Stimulated activated naive CD8-positive, alpha-beta T cell treated with anti-CD3 and anti-CD28 coated beads, Interleukin-15, Interleukin-2, amounts not matched to agents 100 ng/mL and 50 ng/mL, for 24 hours (primary cell): ENCODE data around the gene FAM184B.
"Not testable (repeated sequence)": the region's sequence is repeated elsewhere in the genome, so short reads cannot be mapped to it uniquely, and the experiment has no call there.

Experiments
- H3K27ac Mint-ChIP-seq: one replicate; pipeline ENCODE4 v1.8.0; 2021; ENCODE audit warnings: mild to moderate bottlenecking, mixed read lengths
- H3K27me3 Mint-ChIP-seq: one replicate; pipeline ENCODE4 v1.8.0; 2021; ENCODE audit warnings: mixed read lengths
- H3K36me3 Mint-ChIP-seq: one replicate; pipeline ENCODE4 v1.8.0; 2021; ENCODE audit warnings: low read depth, mixed read lengths
- H3K4me1 Mint-ChIP-seq: one replicate; pipeline ENCODE4 v1.8.0; 2021; ENCODE audit warnings: low read depth, mixed read lengths
- H3K4me3 Mint-ChIP-seq: one replicate; pipeline ENCODE4 v1.8.0; 2021; ENCODE audit warnings: mild to moderate bottlenecking, mixed read lengths
- H3K9me3 Mint-ChIP-seq: one replicate; pipeline ENCODE4 v1.8.0; 2021; ENCODE audit warnings: mixed read lengths

Gene FAM184B

DNA sequence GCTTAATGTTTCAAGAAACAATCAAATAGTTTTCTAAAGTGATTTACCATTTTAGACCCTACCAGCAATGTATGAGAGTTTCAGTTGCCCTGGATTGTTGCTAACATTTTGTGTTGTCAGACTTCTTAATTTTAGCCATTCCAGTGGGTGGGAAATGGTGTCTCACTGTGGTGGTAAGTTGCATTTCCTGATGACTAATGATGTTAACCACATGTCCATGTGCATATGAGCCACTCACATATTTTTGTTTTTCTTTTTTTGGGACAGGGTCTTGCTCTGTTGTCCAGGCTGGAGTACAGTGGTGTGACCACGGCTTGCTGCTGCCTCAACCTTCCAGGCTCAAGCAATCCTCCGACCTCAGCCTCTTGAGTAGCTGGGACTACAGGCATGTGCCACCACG is 118.7 kb downstream of the FAM184B start:
- Mint-ChIP-seq H3K4me3 (no peak overlapping the region), H3K4me1 (peaks cover 16% of the 10 kb centered on the region), H3K36me3 (no peaks in the 10 kb centered on the region), H3K27ac (no peak overlapping the region), H3K27me3 (no peaks in the 10 kb centered on the region), H3K9me3 (no peaks in the 10 kb centered on the region)

GRCh38 chr4:17659196-17659595 is 122.2 kb downstream of the FAM184B start:
- H3K4me3 Mint-ChIP-seq, H3K36me3 Mint-ChIP-seq, H3K27ac Mint-ChIP-seq, H3K27me3 Mint-ChIP-seq, H3K4me1 Mint-ChIP-seq, H3K9me3 Mint-ChIP-seq: not testable (repeated sequence)

GRCh38 chr4:17657849-17658248 is 123.6 kb downstream of the FAM184B start:
- H3K36me3 Mint-ChIP-seq = no peaks in the 10 kb centered on the region
- no peak overlapping the region for H3K27ac Mint-ChIP-seq

DNA sequence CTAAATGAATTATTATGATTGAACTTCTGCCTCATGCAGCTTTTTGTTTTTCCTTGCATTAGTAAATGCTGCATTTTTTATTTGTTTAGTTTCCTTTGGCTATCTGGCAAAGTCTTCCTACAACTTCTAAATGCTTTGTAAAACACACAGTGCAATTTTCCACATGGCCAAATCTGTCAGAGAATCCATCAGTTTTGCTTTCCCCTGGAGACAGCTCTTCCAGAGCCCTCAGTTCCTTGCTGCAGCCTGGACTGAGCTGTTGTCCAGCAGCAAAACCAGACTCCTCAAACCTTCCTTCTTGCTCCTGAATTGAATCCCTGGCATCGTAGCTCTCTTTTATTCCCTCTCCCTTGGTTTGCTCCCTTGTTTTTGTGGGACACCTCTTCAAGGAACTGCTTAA is 124.3 kb downstream of the FAM184B start:
- Mint-ChIP-seq H3K9me3 (no peaks in the 10 kb centered on the region), H3K27me3 (no peaks in the 10 kb centered on the region), H3K36me3 (no peaks in the 10 kb centered on the region), H3K4me1 (peaks cover 3% of the 10 kb centered on the region), H3K4me3 (no peak overlapping the region), H3K27ac (no peak overlapping the region)

More at GRCh38 chr4:17657849-17658248, 123.6 kb downstream of the FAM184B start:
- H3K9me3 Mint-ChIP-seq = no peaks in the 10 kb centered on the region
- H3K4me3 Mint-ChIP-seq = no peak overlapping the region
- peaks cover 3% of the 10 kb centered on the region for H3K4me1 Mint-ChIP-seq
- no peaks in the 10 kb centered on the region for H3K27me3 Mint-ChIP-seq

GRCh38 chr4:17654701-17655100 is 126.7 kb downstream of the FAM184B start:
- Mint-ChIP-seq H3K4me1 (peaks cover 13% of the 10 kb centered on the region), H3K27ac (no peak overlapping the region), H3K27me3 (no peaks in the 10 kb centered on the region), H3K36me3 (no peaks in the 10 kb centered on the region), H3K4me3 (no peak overlapping the region), H3K9me3 (no peaks in the 10 kb centered on the region)

DNA sequence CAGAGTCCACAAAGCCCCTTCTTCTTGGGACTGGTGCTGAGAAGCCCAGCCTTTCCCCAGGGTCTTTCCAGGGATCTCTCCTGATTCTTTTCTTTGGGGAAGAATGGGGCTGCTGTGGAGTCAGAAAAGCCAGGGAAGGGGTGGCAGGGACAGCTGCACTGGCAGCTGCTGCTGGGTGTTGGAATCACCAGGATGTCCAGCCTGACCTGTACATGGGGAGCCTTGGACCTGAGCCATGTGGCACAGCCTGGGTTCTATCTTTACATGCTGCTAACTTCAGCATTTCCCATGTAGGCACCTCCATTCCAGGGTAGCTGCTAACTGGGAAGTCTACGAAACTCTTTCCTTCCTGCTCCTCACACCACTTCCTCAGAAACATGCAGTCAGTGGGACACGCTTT is 131.0 kb downstream of the FAM184B start:
- no peaks in the 10 kb centered on the region for H3K36me3 Mint-ChIP-seq
- H3K9me3 Mint-ChIP-seq = no peaks in the 10 kb centered on the region
- no peaks in the 10 kb centered on the region for H3K27me3 Mint-ChIP-seq
- H3K4me1 Mint-ChIP-seq = peaks cover 13% of the 10 kb centered on the region
- H3K4me3 Mint-ChIP-seq = no peak overlapping the region
- no peak overlapping the region for H3K27ac Mint-ChIP-seq

DNA sequence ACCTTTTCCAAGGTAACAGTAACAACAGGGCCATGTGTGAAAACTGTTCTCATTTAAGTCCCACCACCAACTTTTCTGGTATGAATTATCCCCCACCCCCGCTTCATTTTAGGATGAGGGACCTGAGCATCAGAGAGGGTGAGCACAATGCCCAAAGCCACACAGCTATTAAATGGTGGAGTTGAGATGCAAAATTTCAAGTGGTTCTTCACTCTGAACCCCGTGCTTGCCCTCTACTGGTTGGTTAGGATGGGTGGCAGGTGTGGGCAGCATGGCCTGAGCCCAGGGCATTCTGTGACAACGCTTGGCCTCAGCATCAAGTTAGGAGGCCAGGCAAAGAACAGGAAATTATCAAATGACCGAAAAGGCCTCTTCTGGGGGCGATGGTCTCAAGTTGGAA is 133.5 kb downstream of the FAM184B start:
- Mint-ChIP-seq H3K27ac (no peak overlapping the region), H3K27me3 (no peaks in the 10 kb centered on the region), H3K4me1 (peaks cover 13% of the 10 kb centered on the region), H3K4me3 (no peak overlapping the region), H3K36me3 (no peaks in the 10 kb centered on the region), H3K9me3 (no peaks in the 10 kb centered on the region)

- Mint-ChIP-seq H3K27me3 (no peaks in the 10 kb centered on the region), H3K27ac (no peak overlapping the region), H3K36me3 (peaks cover 5% of the 10 kb centered on the region), H3K4me3 (no peak overlapping the region), H3K4me1 (peaks cover 13% of the 10 kb centered on the region), H3K9me3 (no peaks in the 10 kb centered on the region)
Measured at GRCh38 chr4:17647176-17647806, 134.1 kb downstream of the FAM184B start.

GRCh38 chr4:17646693-17647092 is 134.7 kb downstream of the FAM184B start:
- Mint-ChIP-seq H3K27ac (no peak overlapping the region), H3K4me3 (no peak overlapping the region), H3K4me1 (peaks cover 11% of the 10 kb centered on the region), H3K9me3 (no peaks in the 10 kb centered on the region), H3K27me3 (no peaks in the 10 kb centered on the region), H3K36me3 (peaks cover 5% of the 10 kb centered on the region)

- no peak overlapping the region for H3K4me3 Mint-ChIP-seq
- H3K36me3 Mint-ChIP-seq = peaks cover 5% of the 10 kb centered on the region
- H3K27ac Mint-ChIP-seq = no peak overlapping the region
- H3K27me3 Mint-ChIP-seq = no peaks in the 10 kb centered on the region
- H3K4me1 Mint-ChIP-seq = no peaks in the 10 kb centered on the region
- H3K9me3 Mint-ChIP-seq = no peaks in the 10 kb centered on the region
Measured at GRCh38 chr4:17642398-17642783, 139.0 kb downstream of the FAM184B start.

GRCh38 chr4:17639136-17639535 is 142.3 kb downstream of the FAM184B start:
- Mint-ChIP-seq H3K27ac (no peak overlapping the region), H3K4me3 (no peak overlapping the region), H3K27me3 (no peaks in the 10 kb centered on the region), H3K9me3 (no peaks in the 10 kb centered on the region), H3K36me3 (peaks cover 12% of the 10 kb centered on the region), H3K4me1 (no peaks in the 10 kb centered on the region)

- peaks cover 24% of the 10 kb centered on the region for H3K36me3 Mint-ChIP-seq
- H3K27ac Mint-ChIP-seq = no peak overlapping the region
- H3K9me3 Mint-ChIP-seq = no peaks in the 10 kb centered on the region
Measured at GRCh38 chr4:17636696-17637622, 144.5 kb downstream of the FAM184B start.

DNA sequence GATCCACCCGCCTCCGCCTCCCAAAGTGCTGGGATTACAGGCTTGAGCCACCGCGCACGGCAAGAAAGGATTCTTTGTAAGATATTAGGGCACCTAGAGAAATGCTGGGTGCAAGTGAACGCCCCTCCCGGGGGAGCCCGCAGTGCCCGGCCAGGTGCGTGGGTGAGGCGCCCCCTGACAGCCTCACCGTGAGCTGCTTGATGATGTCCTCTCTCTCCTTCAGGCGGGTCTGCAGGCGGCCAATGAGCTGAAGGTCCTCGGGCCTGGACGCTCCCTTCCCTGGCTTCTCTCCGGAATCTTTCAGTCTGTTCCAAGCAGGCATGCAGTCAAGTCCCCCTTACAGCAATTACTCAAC is 145.1 kb downstream of the FAM184B start:
- H3K9me3 Mint-ChIP-seq = no peaks in the 10 kb centered on the region
- no peaks in the 10 kb centered on the region for H3K27me3 Mint-ChIP-seq
- peaks cover 30% of the 10 kb centered on the region for H3K36me3 Mint-ChIP-seq
- no peaks in the 10 kb centered on the region for H3K4me1 Mint-ChIP-seq
- H3K27ac Mint-ChIP-seq = no peak overlapping the region
- no peak overlapping the region for H3K4me3 Mint-ChIP-seq

More at GRCh38 chr4:17636696-17637622, 144.5 kb downstream of the FAM184B start:
- H3K4me1 Mint-ChIP-seq = no peaks in the 10 kb centered on the region
- H3K4me3 Mint-ChIP-seq = no peak overlapping the region
- H3K27me3 Mint-ChIP-seq = no peaks in the 10 kb centered on the region

DNA sequence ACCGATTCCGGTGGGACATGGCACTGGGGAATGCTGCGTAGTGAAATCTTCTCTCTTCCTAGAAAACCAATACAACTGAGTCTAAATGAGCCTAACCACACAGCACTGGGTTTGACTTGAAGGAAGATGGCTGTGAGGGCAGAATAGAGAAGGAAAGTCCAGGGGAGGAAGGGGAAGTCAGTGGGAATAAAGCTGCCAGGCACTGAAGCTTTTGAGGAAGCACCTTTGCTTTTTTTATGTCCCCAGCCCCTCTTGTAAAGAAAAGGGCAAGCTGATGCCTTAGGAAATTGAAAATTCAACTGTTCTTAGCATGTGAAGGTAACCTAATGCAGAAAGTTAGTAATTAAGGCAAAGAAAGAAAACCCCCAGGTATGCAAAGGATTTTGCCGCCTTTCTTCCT is 146.4 kb downstream of the FAM184B start:
- peaks cover 39% of the 10 kb centered on the region for H3K36me3 Mint-ChIP-seq
- H3K27ac Mint-ChIP-seq = no peak overlapping the region
- H3K27me3 Mint-ChIP-seq = no peaks in the 10 kb centered on the region
- no peaks in the 10 kb centered on the region for H3K9me3 Mint-ChIP-seq
- H3K4me1 Mint-ChIP-seq = no peaks in the 10 kb centered on the region
- no peak overlapping the region for H3K4me3 Mint-ChIP-seq

DNA sequence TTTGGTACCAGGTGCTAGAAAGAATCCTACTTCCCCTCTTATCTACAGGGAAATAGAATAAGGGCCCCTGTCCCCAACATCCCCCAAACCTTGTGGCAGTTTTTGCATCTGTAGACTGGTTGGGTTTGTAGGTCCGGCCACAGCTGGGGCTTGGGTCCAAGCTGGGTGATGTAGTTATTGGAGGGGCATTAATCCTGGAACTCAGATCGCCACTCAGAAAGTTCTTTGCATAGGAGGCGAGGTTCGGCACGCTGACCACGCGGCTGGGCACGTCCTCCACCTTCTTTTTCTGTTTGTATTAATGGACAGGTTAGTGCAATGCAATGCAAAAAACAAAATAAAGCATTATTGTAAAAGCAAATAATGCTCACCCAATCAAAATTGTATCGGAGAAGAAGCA is 147.8 kb downstream of the FAM184B start:
- Mint-ChIP-seq H3K27ac (no peak overlapping the region), H3K4me1 (no peaks in the 10 kb centered on the region), H3K36me3 (peaks cover 53% of the 10 kb centered on the region), H3K27me3 (no peaks in the 10 kb centered on the region), H3K4me3 (no peak overlapping the region), H3K9me3 (no peaks in the 10 kb centered on the region)
